ENCODE measurements around the gene CXCL10. TPM values are rescaled to one million over a fixed set of nuclear protein-coding genes. Genes with fewer than 3 reads are reported as not detected.
A peak's percentile ranks its signal among the peaks of the same experiment; 100 is the strongest.

The CXCL10 gene
- total and polyA plus RNA-seq, 4 donors = 1.3 to 18.6 (median 2.8) TPM

DNA sequence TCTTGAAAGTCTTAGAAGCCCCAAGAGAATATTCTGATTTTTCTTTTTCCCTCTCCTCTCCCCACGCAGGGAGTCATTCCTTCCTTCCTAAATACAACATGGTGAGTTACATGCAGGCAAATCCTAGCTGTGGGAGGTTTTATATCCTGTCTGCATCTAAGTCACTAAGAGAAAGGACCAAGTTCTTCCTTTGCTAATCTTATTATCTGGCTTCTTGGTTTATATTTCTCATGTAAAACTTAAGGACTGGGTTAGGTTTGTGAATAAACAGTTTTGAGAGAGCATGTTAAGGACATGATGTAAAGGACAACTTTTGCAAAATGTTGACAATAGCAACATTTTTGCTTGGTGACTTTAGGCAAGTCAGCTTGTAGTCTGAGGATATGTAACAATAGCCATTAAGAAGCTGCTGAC lies 10.9 kb downstream of the CXCL10 start:
- ATAC-seq (ENCODE audit: insufficient read depth, low FRiP score) = no peak
- Histone ChIP-seq H3K4me3 (no peak overlapping the region), H3K36me3 (ENCODE audit: control insufficient read depth in 4 of 4, insufficient read depth in 4 of 4, low read length in 4 of 4) (no peaks in the 10 kb centered on the region), H3K27me3 (ENCODE audit: control insufficient read depth in 3 of 3, insufficient read depth in 3 of 3, low read length in 2 of 3) (no peaks in the 10 kb centered on the region), H3K9ac (ENCODE audit: insufficient read depth in 1 of 2, low read length in 2 of 2) (no peak overlapping the region), H3K9me3 (ENCODE audit: control insufficient read depth in 4 of 4, insufficient read depth in 3 of 4, low read length in 3 of 4) (no peaks in the 10 kb centered on the region), H3K4me1 (ENCODE audit: control insufficient read depth in 5 of 5, insufficient read depth in 5 of 5, low read length in 5 of 5) (no peaks in the 10 kb centered on the region), H3K27ac (ENCODE audit: low read depth in 1 of 2, low read length in 1 of 2) (peak overlapping the region in 1 of 2 donors; percentile 92)
- TF ChIP-seq, protein P1, sequence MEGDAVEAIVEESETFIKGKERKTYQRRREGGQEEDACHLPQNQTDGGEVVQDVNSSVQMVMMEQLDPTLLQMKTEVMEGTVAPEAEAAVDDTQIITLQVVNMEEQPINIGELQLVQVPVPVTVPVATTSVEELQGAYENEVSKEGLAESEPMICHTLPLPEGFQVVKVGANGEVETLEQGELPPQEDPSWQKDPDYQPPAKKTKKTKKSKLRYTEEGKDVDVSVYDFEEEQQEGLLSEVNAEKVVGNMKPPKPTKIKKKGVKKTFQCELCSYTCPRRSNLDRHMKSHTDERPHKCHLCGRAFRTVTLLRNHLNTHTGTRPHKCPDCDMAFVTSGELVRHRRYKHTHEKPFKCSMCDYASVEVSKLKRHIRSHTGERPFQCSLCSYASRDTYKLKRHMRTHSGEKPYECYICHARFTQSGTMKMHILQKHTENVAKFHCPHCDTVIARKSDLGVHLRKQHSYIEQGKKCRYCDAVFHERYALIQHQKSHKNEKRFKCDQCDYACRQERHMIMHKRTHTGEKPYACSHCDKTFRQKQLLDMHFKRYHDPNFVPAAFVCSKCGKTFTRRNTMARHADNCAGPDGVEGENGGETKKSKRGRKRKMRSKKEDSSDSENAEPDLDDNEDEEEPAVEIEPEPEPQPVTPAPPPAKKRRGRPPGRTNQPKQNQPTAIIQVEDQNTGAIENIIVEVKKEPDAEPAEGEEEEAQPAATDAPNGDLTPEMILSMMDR (IDR thresholded peaks at IDR 0.05; ENCODE audit: control extremely low read depth, extremely low read depth) = no peak
- DNase-seq = no peak
- WGBS, 2 donors = 33 to 42% methylated on average over 1 of the region's 1 CpG

DNA sequence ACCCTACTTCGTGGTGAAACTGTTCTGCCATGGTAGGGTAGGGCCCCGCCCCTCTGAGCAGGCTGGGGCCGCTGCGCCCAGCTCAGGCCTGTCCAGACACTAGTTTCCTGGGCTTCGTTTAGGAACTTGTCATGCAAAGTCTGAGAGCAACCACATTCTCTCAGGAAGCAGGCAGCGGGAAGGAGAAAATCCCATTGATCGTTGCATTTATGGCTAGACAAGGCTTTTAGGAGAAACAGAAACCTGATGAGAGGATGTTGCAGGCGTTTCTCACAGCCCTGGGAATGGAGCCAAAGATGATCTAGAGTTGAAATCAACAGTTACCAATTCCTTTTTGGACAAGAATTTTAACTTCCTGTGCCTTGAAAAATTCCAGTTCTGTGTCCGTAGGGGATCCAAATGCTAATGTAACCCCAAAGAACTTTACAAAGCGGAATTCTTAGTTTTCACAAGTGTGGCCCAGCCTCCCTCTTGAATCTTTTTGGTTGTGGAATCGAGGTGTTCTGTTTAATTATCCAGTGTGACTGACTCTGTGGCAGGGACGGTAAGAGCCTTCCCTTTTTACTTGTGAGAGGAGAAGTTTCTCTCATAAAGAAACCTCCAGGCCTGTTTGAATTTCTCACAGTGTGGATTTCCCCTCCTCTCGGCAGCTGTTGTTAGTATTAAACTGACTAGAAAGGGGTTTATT lies 11.5 kb downstream of the CXCL10 start:
- H3K27me3 ChIP-seq (ENCODE audit: control insufficient read depth in 3 of 3, insufficient read depth in 3 of 3, low read length in 2 of 3) = no peaks in the 10 kb centered on the region
- no peaks in the 10 kb centered on the region for H3K36me3 ChIP-seq (ENCODE audit: control insufficient read depth in 4 of 4, insufficient read depth in 4 of 4, low read length in 4 of 4)
- TF ChIP-seq, protein P1 (IDR thresholded peaks at IDR 0.05; ENCODE audit: control extremely low read depth, extremely low read depth) = no peak
- H3K9ac ChIP-seq (ENCODE audit: insufficient read depth in 1 of 2, low read length in 2 of 2) = no peak overlapping the region
- DNase-seq (peak; percentile 55 to 71 (median 71)), ATAC-seq (ENCODE audit: insufficient read depth, low FRiP score) (no peak)
- H3K27ac ChIP-seq (ENCODE audit: low read depth in 1 of 2, low read length in 1 of 2) = peak overlapping the region; percentile 40 to 92
- 39 to 45% methylated on average over 13 of the region's 13 CpGs for WGBS, 2 donors
- no peaks in the 10 kb centered on the region for H3K4me1 ChIP-seq (ENCODE audit: control insufficient read depth in 5 of 5, insufficient read depth in 5 of 5, low read length in 5 of 5)
- H3K4me3 ChIP-seq = no peak overlapping the region
- H3K9me3 ChIP-seq (ENCODE audit: control insufficient read depth in 4 of 4, insufficient read depth in 3 of 4, low read length in 3 of 4) = no peaks in the 10 kb centered on the region

DNA sequence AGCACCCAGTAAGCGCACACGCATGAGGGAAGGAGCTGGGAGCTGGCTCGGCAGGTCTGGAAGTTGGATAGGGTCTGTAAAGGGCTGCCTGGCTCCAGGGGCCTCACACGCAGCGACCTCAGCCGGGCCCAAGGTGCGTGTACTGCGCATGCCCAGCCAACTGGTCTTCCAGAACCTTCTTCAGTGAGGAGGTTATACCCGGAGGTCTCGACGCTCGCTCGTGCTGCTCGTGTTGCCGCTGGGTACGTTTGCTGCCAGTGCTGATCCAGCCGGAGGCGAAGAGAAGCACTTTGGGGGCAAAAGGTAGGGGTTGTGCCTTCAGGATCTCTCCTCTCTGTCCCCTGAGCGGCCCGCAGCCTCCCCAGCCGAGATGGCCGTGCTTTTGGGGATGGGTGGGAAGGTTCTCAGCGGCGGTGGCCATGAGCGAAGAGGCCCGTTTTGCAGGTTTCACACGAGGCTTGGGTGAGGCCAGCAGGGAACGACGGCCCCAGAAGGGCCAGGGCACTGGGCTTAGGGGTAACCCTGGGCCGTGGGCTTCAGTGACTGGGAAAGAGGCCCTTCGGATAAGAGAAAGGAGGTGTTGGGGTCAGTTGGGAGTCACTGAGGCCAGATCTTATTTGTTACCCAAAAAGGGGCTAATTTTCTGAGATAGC lies 12.2 kb downstream of the CXCL10 start:
- H3K9ac ChIP-seq (ENCODE audit: insufficient read depth in 1 of 2, low read length in 2 of 2) = no peak overlapping the region
- peaks cover 0 to 6% (median 0%) of the 10 kb centered on the region in 3 donors for H3K27me3 ChIP-seq (ENCODE audit: control insufficient read depth in 3 of 3, insufficient read depth in 3 of 3, low read length in 2 of 3)
- TF ChIP-seq, protein P1 (IDR thresholded peaks at IDR 0.05; ENCODE audit: control extremely low read depth, extremely low read depth) = no peak
- no peaks in the 10 kb centered on the region for H3K4me1 ChIP-seq (ENCODE audit: control insufficient read depth in 5 of 5, insufficient read depth in 5 of 5, low read length in 5 of 5)
- peak overlapping the region in 1 of 2 donors; percentile 38 for H3K27ac ChIP-seq (ENCODE audit: low read depth in 1 of 2, low read length in 1 of 2)
- no peaks in the 10 kb centered on the region for H3K36me3 ChIP-seq (ENCODE audit: control insufficient read depth in 4 of 4, insufficient read depth in 4 of 4, low read length in 4 of 4)
- no peak for ATAC-seq (ENCODE audit: insufficient read depth, low FRiP score)
- WGBS, 2 donors = 96 to 98% methylated on average over 31 of the region's 31 CpGs
- no peak overlapping the region for H3K4me3 ChIP-seq
- DNase-seq = no peak
- H3K9me3 ChIP-seq (ENCODE audit: control insufficient read depth in 4 of 4, insufficient read depth in 3 of 4, low read length in 3 of 4) = no peaks in the 10 kb centered on the region

All from lung (tissue), 12 donors.